ENCODE results near the gene RFX8.

DNA sequence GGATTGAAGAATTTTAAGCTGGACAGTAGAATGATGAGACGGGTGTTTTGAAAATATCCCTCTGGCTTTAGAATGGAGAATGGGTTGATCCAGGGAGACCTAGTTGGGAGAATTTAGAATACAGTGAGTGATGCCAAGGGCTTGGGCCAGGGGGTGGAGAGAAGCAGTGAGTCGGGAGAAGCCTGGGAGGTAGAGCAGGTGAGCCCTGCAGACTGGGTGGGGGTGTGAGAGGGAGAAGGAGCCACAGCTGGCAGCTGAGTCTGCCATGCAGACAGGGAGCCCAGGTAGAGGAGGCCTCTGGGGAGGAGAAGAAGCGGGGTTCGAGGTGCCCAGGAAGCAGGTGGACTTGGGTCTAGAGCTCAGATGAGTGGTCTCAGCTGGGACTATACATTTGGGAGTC, 105.8 kb downstream of the RFX8 start:
- TF ChIP-seq ZBTB21 (tag by site-specific recombination; IDR thresholded peaks at IDR 0.05) (no peak), ZNF223 (tag by site-specific recombination; IDR thresholded peaks at IDR 0.05) (no peak), GLI4 (tag by site-specific recombination; IDR thresholded peaks at IDR 0.05) (no peak), ZNF138 (tag by site-specific recombination; IDR thresholded peaks at IDR 0.05; ENCODE audit: borderline replicate concordance) (no peak), ZNF133 (tag by site-specific recombination; IDR thresholded peaks at IDR 0.05) (no peak), ZEB2 (tag by site-specific recombination; IDR thresholded peaks at IDR 0.05) (no peak), ZNF549 (tag by site-specific recombination; IDR thresholded peaks at IDR 0.05) (no peak), ZNF23 (tag by site-specific recombination; IDR thresholded peaks at IDR 0.05; ENCODE audit: borderline replicate concordance) (no peak)
- TF ChIP-seq, protein P1, sequence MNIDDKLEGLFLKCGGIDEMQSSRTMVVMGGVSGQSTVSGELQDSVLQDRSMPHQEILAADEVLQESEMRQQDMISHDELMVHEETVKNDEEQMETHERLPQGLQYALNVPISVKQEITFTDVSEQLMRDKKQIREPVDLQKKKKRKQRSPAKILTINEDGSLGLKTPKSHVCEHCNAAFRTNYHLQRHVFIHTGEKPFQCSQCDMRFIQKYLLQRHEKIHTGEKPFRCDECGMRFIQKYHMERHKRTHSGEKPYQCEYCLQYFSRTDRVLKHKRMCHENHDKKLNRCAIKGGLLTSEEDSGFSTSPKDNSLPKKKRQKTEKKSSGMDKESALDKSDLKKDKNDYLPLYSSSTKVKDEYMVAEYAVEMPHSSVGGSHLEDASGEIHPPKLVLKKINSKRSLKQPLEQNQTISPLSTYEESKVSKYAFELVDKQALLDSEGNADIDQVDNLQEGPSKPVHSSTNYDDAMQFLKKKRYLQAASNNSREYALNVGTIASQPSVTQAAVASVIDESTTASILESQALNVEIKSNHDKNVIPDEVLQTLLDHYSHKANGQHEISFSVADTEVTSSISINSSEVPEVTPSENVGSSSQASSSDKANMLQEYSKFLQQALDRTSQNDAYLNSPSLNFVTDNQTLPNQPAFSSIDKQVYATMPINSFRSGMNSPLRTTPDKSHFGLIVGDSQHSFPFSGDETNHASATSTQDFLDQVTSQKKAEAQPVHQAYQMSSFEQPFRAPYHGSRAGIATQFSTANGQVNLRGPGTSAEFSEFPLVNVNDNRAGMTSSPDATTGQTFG (tag by site-specific recombination; IDR thresholded peaks at IDR 0.05; ENCODE audit: borderline replicate concordance), result no peak
- TF ChIP-seq, protein P2, sequence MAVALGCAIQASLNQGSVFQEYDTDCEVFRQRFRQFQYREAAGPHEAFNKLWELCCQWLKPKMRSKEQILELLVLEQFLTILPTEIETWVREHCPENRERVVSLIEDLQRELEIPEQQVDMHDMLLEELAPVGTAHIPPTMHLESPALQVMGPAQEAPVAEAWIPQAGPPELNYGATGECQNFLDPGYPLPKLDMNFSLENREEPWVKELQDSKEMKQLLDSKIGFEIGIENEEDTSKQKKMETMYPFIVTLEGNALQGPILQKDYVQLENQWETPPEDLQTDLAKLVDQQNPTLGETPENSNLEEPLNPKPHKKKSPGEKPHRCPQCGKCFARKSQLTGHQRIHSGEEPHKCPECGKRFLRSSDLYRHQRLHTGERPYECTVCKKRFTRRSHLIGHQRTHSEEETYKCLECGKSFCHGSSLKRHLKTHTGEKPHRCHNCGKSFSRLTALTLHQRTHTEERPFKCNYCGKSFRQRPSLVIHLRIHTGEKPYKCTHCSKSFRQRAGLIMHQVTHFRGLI (tag by site-specific recombination; IDR thresholded peaks at IDR 0.05), result no peak
- TF ChIP-seq, protein P3, sequence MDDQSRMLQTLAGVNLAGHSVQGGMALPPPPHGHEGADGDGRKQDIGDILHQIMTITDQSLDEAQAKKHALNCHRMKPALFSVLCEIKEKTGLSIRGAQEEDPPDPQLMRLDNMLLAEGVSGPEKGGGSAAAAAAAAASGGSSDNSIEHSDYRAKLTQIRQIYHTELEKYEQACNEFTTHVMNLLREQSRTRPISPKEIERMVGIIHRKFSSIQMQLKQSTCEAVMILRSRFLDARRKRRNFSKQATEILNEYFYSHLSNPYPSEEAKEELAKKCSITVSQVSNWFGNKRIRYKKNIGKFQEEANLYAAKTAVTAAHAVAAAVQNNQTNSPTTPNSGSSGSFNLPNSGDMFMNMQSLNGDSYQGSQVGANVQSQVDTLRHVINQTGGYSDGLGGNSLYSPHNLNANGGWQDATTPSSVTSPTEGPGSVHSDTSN (CRISPR knock-in tag; IDR thresholded peaks at IDR 0.05), result no peak
- TF ChIP-seq, protein P4, sequence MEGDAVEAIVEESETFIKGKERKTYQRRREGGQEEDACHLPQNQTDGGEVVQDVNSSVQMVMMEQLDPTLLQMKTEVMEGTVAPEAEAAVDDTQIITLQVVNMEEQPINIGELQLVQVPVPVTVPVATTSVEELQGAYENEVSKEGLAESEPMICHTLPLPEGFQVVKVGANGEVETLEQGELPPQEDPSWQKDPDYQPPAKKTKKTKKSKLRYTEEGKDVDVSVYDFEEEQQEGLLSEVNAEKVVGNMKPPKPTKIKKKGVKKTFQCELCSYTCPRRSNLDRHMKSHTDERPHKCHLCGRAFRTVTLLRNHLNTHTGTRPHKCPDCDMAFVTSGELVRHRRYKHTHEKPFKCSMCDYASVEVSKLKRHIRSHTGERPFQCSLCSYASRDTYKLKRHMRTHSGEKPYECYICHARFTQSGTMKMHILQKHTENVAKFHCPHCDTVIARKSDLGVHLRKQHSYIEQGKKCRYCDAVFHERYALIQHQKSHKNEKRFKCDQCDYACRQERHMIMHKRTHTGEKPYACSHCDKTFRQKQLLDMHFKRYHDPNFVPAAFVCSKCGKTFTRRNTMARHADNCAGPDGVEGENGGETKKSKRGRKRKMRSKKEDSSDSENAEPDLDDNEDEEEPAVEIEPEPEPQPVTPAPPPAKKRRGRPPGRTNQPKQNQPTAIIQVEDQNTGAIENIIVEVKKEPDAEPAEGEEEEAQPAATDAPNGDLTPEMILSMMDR (tag by site-specific recombination; IDR thresholded peaks at IDR 0.05), result no peak

All from HEK293 (cell line).